Measurements from ENCODE around the gene LRRN4CL. TPM values are rescaled to one million over a fixed set of nuclear protein-coding genes. Genes with fewer than 3 reads are reported as not detected.

LRRN4CL gene
- total and polyA plus RNA-seq, 2 of the 4 experiments (the other 2 are of a cell fraction) = 0.36 to 0.84 TPM

GRCh38 chr11:62677714-62678113, 11.6 kb downstream of the LRRN4CL start:
- peak overlapping the region; percentile 99 for H3K4me2 ChIP-seq (ENCODE audit: low read depth, low read length)
- H2BK5ac ChIP-seq (ENCODE audit: low read depth, low read length, poor library complexity, severe bottlenecking) = no peak overlapping the region
- H3K14ac ChIP-seq (replicated peaks; ENCODE audit: low read depth, low read length) = no peak overlapping the region
- H4K8ac ChIP-seq (ENCODE audit: low read depth in 2 of 2, low read length in 2 of 2) = no peak overlapping the region
- no peak overlapping the region for H3K56ac ChIP-seq (ENCODE audit: extremely low read depth, insufficient read depth, low read length)
- no peak overlapping the region for H2BK120ac ChIP-seq (ENCODE audit: low read depth, low read length)
- intact Hi-C loops (cut with micrococcal nuclease) = no loop called here
- H3K27me3 ChIP-seq (ENCODE audit: control insufficient read depth, insufficient read depth, low read length) = no peaks in the 10 kb centered on the region
- H2BK15ac ChIP-seq (ENCODE audit: low read depth, low read length) = no peak overlapping the region
- H3K9me1 ChIP-seq (ENCODE audit: insufficient read depth, low read length) = peaks cover 4% of the 10 kb centered on the region; the same call in 1 of the 2 replicates
- H4K91ac ChIP-seq (ENCODE audit: insufficient read depth, low read depth, low read length) = no peak overlapping the region
- H2AK5ac ChIP-seq (ENCODE audit: low read depth, low read length) = no peak overlapping the region
- H3K4me3 ChIP-seq (ENCODE audit: insufficient read depth, low read depth, low read length) = 0 out of 2 replicates have a peak overlapping the region, but pooled peaks have one; percentile 13
- in situ Hi-C loops (cut with MboI; ENCODE audit: low sequenced_read_pairs) = no loop called here
- dilution Hi-C loops (cut with HindIII; ENCODE audit: low sequenced_read_pairs, unreplicated experiment) = no loop called here
- H3K23ac ChIP-seq (ENCODE audit: low read depth, low read length) = no peak overlapping the region
- no peak overlapping the region; the same call in 1 of the 2 replicates for H3K9ac ChIP-seq (ENCODE audit: low read depth, low read length)
- no peak for DNase-seq
- H3K4me1 ChIP-seq (ENCODE audit: control insufficient read depth, insufficient read depth, low read length) = peaks cover 10% of the 10 kb centered on the region
- no peak for TF ChIP-seq BHLHE40 (IDR thresholded peaks at IDR 0.05; ENCODE audit: low read depth, low read length)
- no peak for TF ChIP-seq CTCF (conservative IDR thresholded peaks at IDR 0.05; ENCODE audit: low read depth, low read length)
- TF ChIP-seq ELK1 (IDR thresholded peaks at IDR 0.05; ENCODE audit: borderline replicate concordance, low read depth, low read length) = no peak
- ChIA-PET CTCF (no interaction called here), POLR2A (ENCODE audit: unreplicated experiment) (no interaction called here)
- no peak overlapping the region for H2AFZ ChIP-seq (replicated peaks; ENCODE audit: low read length, poor library complexity)
- peaks cover 13 to 35% of the 10 kb centered on the region in 2 experiments; a peak in 3 of 4 replicates for H3K79me1 ChIP-seq (ENCODE audit: low read depth in 1 of 2, low read length in 2 of 2)
- H2AK9ac ChIP-seq (replicated peaks; ENCODE audit: low read depth, low read length, poor library complexity) = no peak overlapping the region
- H3K27ac ChIP-seq (ENCODE audit: insufficient read depth, low read length) = no peak overlapping the region
- H3K18ac ChIP-seq (ENCODE audit: low read depth, low read length) = no peak overlapping the region
- peaks cover 19% of the 10 kb centered on the region for H3K36me3 ChIP-seq (ENCODE audit: control insufficient read depth, insufficient read depth, low read length)
- no peak for ATAC-seq (ENCODE audit: low read depth)
- no peak overlapping the region for H2BK20ac ChIP-seq (ENCODE audit: low read depth, low read length)
- BruUV-seq (replicated peaks) = no TSS peak
- no peak overlapping the region for H3K4ac ChIP-seq (ENCODE audit: low read depth, low read length)
- H4K5ac ChIP-seq (ENCODE audit: low read depth, low read length) = no peak overlapping the region
- 88% methylated on average over 6 of the region's 15 CpGs; no CpG with 5 or more reads in 1 of the 2 experiments for WGBS, 2 experiments (ENCODE audit: extremely low coverage in 2 of 2, insufficient read length in 1 of 2)
- H3K9me3 ChIP-seq (ENCODE audit: control insufficient read depth, insufficient read depth, low read length) = no peaks in the 10 kb centered on the region
- H4K20me1 ChIP-seq (ENCODE audit: insufficient read depth, low read length) = no peaks in the 10 kb centered on the region
